Upper lobe of left lung (tissue), 4 donors: ENCODE data around the gene LTB.

Experiments used
- CTCF ChIP-seq, 6 experiments: fragments of 450-650 bp in 4 of 6; fragments of 200-600 bp in 2 of 6; sonication (generic) in 2 of 6; IDR thresholded peaks; one replicate each; pipeline ENCODE4 v1.5.1; 2016 to 2019; ENCODE audit warnings: antibody characterized with exemption in 6 of 6
- EP300 ChIP-seq, 4 donors: sonication (generic); formaldehyde crosslinking; IDR thresholded peaks; one replicate each; pipeline ENCODE4 v1.5.1; 2017; ENCODE audit warnings: antibody characterized with exemption in 4 of 4, control low read depth in 2 of 4
- POLR2A ChIP-seq, 4 donors: fragments of 450-650 bp; IDR thresholded peaks; one replicate each; pipeline ENCODE4 v1.5.1; 2016 to 2017; ENCODE audit warnings: antibody characterized with exemption in 4 of 4, mild to moderate bottlenecking in 2 of 4

DNA sequence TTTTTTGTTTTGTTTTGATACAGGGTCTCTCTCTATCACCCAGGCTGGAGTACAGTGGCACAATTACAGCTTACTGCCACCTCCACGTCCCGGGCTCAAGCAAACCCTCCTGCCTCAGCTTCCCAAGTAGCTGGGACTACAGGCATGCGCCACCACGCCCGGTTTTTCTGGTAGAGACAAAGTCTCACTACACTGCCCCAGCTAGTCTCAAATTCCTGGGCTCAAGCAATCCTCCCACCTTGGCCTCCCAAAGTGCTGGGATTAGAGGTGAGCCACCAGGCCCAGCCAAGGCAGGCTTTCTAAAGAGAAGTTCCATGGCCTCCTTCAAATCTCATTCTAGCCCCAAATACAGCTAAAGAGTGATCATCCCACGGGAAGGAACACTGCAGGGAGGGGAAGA is 48.2 kb downstream of the LTB start:
- TF ChIP-seq CTCF (IDR thresholded peaks at IDR 0.05): no peak
- no peak for TF ChIP-seq EP300 (IDR thresholded peaks at IDR 0.05)
- TF ChIP-seq POLR2A (IDR thresholded peaks at IDR 0.05): no peak
